Activated gamma-delta T cell treated with anti-CD3 and anti-CD28 coated beads, Interleukin-2, amount 50 U/mL, for 16 hours (primary cell): ENCODE measurements around the gene ANKRD1.

Source experiments
- DNase-seq: peaks from one replicate; pipeline ENCODE4 v3.0.0-alpha.2; 2020; ENCODE audit warnings: low read depth

The ANKRD1 gene

GRCh38 chr10:90935581-90936275 is 14.8 kb upstream of the ANKRD1 start:
- no peak for DNase-seq

- no peak for DNase-seq
These were observed 10.3 kb upstream of the ANKRD1 start for GRCh38 chr10:90930971-90931871.

- DNase-seq, result no peak
These were observed 9.4 kb upstream of the ANKRD1 start for GRCh38 chr10:90930070-90930837.

GRCh38 chr10:90929179-90929578 is 8.3 kb upstream of the ANKRD1 start:
- no peak for DNase-seq

- DNase-seq, result no peak
These were observed 6.4 kb upstream of the ANKRD1 start for GRCh38 chr10:90927293-90927692.

GRCh38 chr10:90925079-90926029 is 4.5 kb upstream of the ANKRD1 start:
- DNase-seq, result no peak

GRCh38 chr10:90924552-90924951 is 3.7 kb upstream of the ANKRD1 start:
- no peak for DNase-seq

- DNase-seq, result no peak
These were observed 2.3 kb upstream of the ANKRD1 start for GRCh38 chr10:90923111-90923731.

- DNase-seq, result no peak
These were observed 1.0 kb upstream of the ANKRD1 start for GRCh38 chr10:90921906-90922305.

- DNase-seq, result no peak
These were observed 958 bp downstream of the ANKRD1 start for GRCh38 chr10:90919683-90920574.

GRCh38 chr10:90917968-90918318 is 2.9 kb downstream of the ANKRD1 start:
- no peak for DNase-seq

- no peak for DNase-seq
These were observed 3.5 kb downstream of the ANKRD1 start for GRCh38 chr10:90917238-90917967.

GRCh38 chr10:90916392-90917237 is 4.3 kb downstream of the ANKRD1 start:
- DNase-seq, result no peak

GRCh38 chr10:90915766-90916075 is 5.2 kb downstream of the ANKRD1 start:
- no peak for DNase-seq

GRCh38 chr10:90914992-90915765 is 5.7 kb downstream of the ANKRD1 start:
- DNase-seq, result no peak

GRCh38 chr10:90913774-90914420 is 7.0 kb downstream of the ANKRD1 start:
- no peak for DNase-seq

- DNase-seq, result no peak
These were observed 7.9 kb downstream of the ANKRD1 start for GRCh38 chr10:90912854-90913479.
